GM23338 (cell line): Measurements from ENCODE around the gene MBLAC1.
A peak's percentile ranks its signal among the peaks of the same experiment; 100 is the strongest.

Source experiments
- CREB1 ChIP-seq: fragments of 250-450 bp; sonication (Bioruptor Pico); IDR thresholded peaks from 2 replicates; pipeline ENCODE4 v1.5.0; 2020; ENCODE audit warnings: low read depth, mild to moderate bottlenecking, moderate library complexity
- CTCF ChIP-seq, 2 experiments: fragments of 200-600 bp in 1 of 2; sonication (generic) in 1 of 2; conservative IDR thresholded peaks; 2 replicates each; pipeline versions ENCODE4 v1.5.1 to v1.6.1; 2016 to 2017; ENCODE audit warnings: antibody characterized with exemption in 2 of 2, low read depth in 2 of 2, mild to moderate bottlenecking in 2 of 2, moderate library complexity in 1 of 2
- EZH2 ChIP-seq: fragments of 200-600 bp; sonication (generic); IDR thresholded peaks from one replicate; pipeline ENCODE4 v1.8.0; 2017; ENCODE audit warnings: antibody characterized with exemption, mild to moderate bottlenecking, low read depth; ENCODE audit not compliant: unreplicated experiment
- EZH2phosphoT487 ChIP-seq: fragments of 200-600 bp; sonication (generic); IDR thresholded peaks from one replicate; pipeline ENCODE4 v1.8.1; 2018; ENCODE audit warnings: antibody characterized with exemption; ENCODE audit not compliant: unreplicated experiment
- JUNB ChIP-seq: IDR thresholded peaks from one replicate; pipeline ENCODE4 v1.6.1; 2016; ENCODE audit warnings: antibody characterized with exemption; ENCODE audit not compliant: unreplicated experiment
- NANOG ChIP-seq: IDR thresholded peaks from 2 replicates; pipeline ENCODE4 v1.6.1; 2016; ENCODE audit warnings: antibody characterized with exemption, borderline replicate concordance
- POLR2AphosphoS5 ChIP-seq: IDR thresholded peaks from 2 replicates; pipeline ENCODE4 v1.6.1; 2016; ENCODE audit warnings: antibody characterized with exemption, low read depth
- STAT1 ChIP-seq: IDR thresholded peaks from one replicate; pipeline ENCODE4 v1.6.1; 2016; ENCODE audit warnings: antibody characterized with exemption; ENCODE audit not compliant: unreplicated experiment
- TF ChIP-seq, protein P1 (sequence below): IDR thresholded peaks from one replicate; pipeline ENCODE4 v1.6.1; 2018; ENCODE audit warnings: antibody characterized with exemption; ENCODE audit not compliant: unreplicated experiment
- TF ChIP-seq, protein P2 (sequence below): IDR thresholded peaks from 2 replicates; pipeline ENCODE4 v1.6.1; 2016; ENCODE audit warnings: antibody characterized with exemption

GRCh38 chr7:100177045-100178001, 50.6 kb downstream of the MBLAC1 start, which contains the start of the genes GPC2 and STAG3:
- TF ChIP-seq CTCF (conservative IDR thresholded peaks at IDR 0.05; ENCODE audit: low read depth in 2 of 2) = no peak
- TF ChIP-seq, protein P1, sequence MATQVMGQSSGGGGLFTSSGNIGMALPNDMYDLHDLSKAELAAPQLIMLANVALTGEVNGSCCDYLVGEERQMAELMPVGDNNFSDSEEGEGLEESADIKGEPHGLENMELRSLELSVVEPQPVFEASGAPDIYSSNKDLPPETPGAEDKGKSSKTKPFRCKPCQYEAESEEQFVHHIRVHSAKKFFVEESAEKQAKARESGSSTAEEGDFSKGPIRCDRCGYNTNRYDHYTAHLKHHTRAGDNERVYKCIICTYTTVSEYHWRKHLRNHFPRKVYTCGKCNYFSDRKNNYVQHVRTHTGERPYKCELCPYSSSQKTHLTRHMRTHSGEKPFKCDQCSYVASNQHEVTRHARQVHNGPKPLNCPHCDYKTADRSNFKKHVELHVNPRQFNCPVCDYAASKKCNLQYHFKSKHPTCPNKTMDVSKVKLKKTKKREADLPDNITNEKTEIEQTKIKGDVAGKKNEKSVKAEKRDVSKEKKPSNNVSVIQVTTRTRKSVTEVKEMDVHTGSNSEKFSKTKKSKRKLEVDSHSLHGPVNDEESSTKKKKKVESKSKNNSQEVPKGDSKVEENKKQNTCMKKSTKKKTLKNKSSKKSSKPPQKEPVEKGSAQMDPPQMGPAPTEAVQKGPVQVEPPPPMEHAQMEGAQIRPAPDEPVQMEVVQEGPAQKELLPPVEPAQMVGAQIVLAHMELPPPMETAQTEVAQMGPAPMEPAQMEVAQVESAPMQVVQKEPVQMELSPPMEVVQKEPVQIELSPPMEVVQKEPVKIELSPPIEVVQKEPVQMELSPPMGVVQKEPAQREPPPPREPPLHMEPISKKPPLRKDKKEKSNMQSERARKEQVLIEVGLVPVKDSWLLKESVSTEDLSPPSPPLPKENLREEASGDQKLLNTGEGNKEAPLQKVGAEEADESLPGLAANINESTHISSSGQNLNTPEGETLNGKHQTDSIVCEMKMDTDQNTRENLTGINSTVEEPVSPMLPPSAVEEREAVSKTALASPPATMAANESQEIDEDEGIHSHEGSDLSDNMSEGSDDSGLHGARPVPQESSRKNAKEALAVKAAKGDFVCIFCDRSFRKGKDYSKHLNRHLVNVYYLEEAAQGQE = no peak
- no peak for TF ChIP-seq EZH2
- TF ChIP-seq POLR2AphosphoS5 = peak; percentile 76
- TF ChIP-seq, protein P2, sequence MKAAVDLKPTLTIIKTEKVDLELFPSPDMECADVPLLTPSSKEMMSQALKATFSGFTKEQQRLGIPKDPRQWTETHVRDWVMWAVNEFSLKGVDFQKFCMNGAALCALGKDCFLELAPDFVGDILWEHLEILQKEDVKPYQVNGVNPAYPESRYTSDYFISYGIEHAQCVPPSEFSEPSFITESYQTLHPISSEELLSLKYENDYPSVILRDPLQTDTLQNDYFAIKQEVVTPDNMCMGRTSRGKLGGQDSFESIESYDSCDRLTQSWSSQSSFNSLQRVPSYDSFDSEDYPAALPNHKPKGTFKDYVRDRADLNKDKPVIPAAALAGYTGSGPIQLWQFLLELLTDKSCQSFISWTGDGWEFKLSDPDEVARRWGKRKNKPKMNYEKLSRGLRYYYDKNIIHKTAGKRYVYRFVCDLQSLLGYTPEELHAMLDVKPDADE = no peak
- no peak; the same call in 1 of the 2 replicates for TF ChIP-seq CREB1 (CRISPR knock-in tag)
- TF ChIP-seq JUNB = no peak
- no peak for TF ChIP-seq EZH2phosphoT487
- TF ChIP-seq NANOG = no peak
- TF ChIP-seq STAT1 = no peak
